HG03175 (cell line): Measurements from ENCODE around the gene RNF133.
"Not testable (repeated sequence)": the region's sequence is repeated elsewhere in the genome, so short reads cannot be mapped to it uniquely, and the experiment has no call there.

Source experiments
- ATAC-seq: cut with Tn5 transposase; IDR thresholded peaks from one replicate; pipeline ENCODE4 v1.9.1; 2021; ENCODE audit warnings: mild to moderate bottlenecking, moderate library complexity; ENCODE audit not compliant: unreplicated experiment

The RNF133 gene

GRCh38 chr7:122691569-122692235, 7.2 kb downstream of the RNF133 start:
- ATAC-seq, result no peak

GRCh38 chr7:122689346-122690109, 9.4 kb downstream of the RNF133 start:
- ATAC-seq, result no peak

GRCh38 chr7:122688400-122688998, 10.4 kb downstream of the RNF133 start:
- no peak for ATAC-seq

GRCh38 chr7:122686360-122686878, 12.5 kb downstream of the RNF133 start:
- ATAC-seq, result no peak

GRCh38 chr7:122684504-122684903, 14.4 kb downstream of the RNF133 start:
- no peak for ATAC-seq

GRCh38 chr7:122682815-122683550, 15.9 kb downstream of the RNF133 start:
- no peak for ATAC-seq

- not testable (repeated sequence) for ATAC-seq
Measured at GRCh38 chr7:122681186-122681585, 17.7 kb downstream of the RNF133 start.

- ATAC-seq, result no peak
Measured at GRCh38 chr7:122679813-122680212, 19.1 kb downstream of the RNF133 start.

- not testable (repeated sequence) for ATAC-seq
Measured at GRCh38 chr7:122679269-122679709, 19.6 kb downstream of the RNF133 start.

- ATAC-seq, result no peak
Measured at GRCh38 chr7:122677149-122677548, 21.8 kb downstream of the RNF133 start.

- no peak for ATAC-seq
Measured at GRCh38 chr7:122676466-122676865, 22.5 kb downstream of the RNF133 start.

- ATAC-seq, result no peak
Measured at GRCh38 chr7:122675621-122676020, 23.3 kb downstream of the RNF133 start.

- no peak for ATAC-seq
Measured at GRCh38 chr7:122675011-122675410, 23.9 kb downstream of the RNF133 start.

GRCh38 chr7:122674502-122674901, 24.4 kb downstream of the RNF133 start:
- ATAC-seq, result no peak

GRCh38 chr7:122673951-122674350, 25.0 kb downstream of the RNF133 start:
- ATAC-seq, result no peak

- no peak for ATAC-seq
Measured at GRCh38 chr7:122672536-122672935, 26.4 kb downstream of the RNF133 start.

- no peak for ATAC-seq
Measured at GRCh38 chr7:122663733-122664132, 35.2 kb downstream of the RNF133 start.

- no peak for ATAC-seq
Measured at GRCh38 chr7:122658856-122659255, 40.1 kb downstream of the RNF133 start.

GRCh38 chr7:122653685-122654084, 45.2 kb downstream of the RNF133 start:
- no peak for ATAC-seq

- ATAC-seq, result no peak
Measured at GRCh38 chr7:122652876-122653275, 46.0 kb downstream of the RNF133 start.

- ATAC-seq, result no peak
Measured at GRCh38 chr7:122651451-122651850, 47.5 kb downstream of the RNF133 start.
